HG02763 (cell line): ENCODE data around the gene KLK5.
"Not testable (repeated sequence)": the region's sequence is repeated elsewhere in the genome, so short reads cannot be mapped to it uniquely, and the experiment has no call there.

Experiments used
- ATAC-seq: cut with Tn5 transposase; IDR thresholded peaks from one replicate; pipeline ENCODE4 v1.9.1; 2021; ENCODE audit warnings: mild to moderate bottlenecking, moderate library complexity; ENCODE audit not compliant: unreplicated experiment

Gene KLK5

GRCh38 chr19:50952910-50953309 is at the start of gene KLK5:
Gene KLK5, minus strand, starts transcription at chr19:50953038. Its CDS starts 381 bp downstream, at chr19:50952657.
- no peak for ATAC-seq

DNA sequence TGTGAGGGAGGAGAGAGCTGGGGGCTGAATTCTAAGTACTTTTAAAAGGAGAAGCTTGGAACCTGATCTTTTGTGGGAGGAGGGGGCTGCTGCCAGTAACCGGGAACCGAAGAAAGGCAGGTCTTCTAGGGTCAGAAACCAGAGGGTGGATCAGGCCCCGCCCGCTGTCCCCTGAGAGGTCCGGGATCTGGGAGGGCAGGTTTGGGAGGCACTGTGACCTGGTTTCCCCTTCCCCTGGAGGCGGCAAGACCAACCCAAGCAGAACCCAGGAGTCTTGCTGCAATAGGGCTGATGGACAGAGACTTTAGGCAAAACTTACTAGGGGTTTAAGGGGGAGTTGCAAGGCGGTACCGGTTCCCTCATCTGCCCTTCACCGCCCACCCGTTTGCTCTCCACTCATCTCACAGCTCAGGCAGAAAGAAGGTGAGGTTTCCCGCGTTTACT is 49.3 kb upstream of the KLK5 start:
- ATAC-seq, result no peak

DNA sequence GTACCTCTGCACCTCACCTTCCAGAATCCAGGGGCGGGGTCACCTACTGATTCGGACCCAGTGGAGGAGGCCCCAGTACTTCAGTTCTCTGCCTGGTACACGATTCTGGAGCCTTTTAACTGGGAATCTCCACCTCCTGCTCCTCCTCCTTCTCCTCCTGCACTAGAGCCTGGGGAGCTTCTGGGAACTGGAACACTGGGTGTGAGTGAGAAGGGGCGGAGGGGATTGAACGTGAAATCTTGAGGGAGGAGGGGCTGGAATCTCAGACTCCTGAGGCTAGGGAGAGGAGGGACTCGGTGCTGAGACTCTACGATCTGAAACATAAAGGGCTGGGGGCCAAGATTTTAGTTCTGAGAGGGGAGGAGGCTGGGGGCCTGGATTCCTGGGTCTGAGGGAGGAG is 48.7 kb upstream of the KLK5 start, which contains the start of gene KLK8:
Gene KLK8 (minus strand): TSS at position 90 of the 400 bp plus-strand sequence. CDS start 437 bp downstream, outside the sequence.
- no peak for ATAC-seq

DNA sequence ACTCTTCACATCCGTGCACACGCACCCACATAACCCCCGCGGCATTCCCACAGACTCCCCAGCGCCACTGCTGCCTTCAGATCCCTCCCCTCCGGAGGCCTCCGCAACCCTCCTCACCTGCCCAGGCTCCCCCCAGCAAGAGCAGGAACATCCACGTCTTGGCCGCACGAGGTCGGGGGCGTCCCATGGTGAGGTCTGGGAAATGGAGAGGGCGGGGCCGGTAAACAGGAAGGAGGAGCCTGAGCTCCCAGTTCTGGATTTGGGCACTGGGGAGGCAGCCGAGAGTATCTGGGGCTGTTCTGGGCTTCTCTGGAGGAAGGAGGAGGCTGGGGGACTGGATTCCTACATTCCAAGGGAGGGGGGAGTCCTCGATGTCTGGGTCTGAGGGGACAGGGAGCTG is 48.1 kb upstream of the KLK5 start:
- no peak for ATAC-seq

DNA sequence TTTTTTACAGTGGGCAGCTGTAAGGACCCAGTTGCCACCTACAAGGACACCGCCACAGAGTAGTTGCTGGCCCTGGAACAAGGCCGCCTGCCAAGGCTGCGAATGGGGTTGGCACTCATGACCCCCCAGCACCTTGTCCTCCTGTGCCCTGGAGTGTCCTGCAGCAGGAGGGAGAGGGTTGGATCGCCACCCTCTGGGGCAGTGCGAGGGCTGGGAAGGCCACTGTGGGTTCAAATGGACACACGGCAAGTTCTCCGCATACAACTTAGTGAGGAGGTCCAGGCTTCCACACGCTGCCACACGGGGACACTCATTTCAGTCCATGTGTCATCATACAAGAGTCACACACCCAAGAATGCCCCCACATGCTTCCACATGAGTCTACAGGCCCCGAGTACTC is 47.6 kb upstream of the KLK5 start:
- no peak for ATAC-seq

GRCh38 chr19:50998686-50999085 is 45.8 kb upstream of the KLK5 start:
- ATAC-seq, result no peak

DNA sequence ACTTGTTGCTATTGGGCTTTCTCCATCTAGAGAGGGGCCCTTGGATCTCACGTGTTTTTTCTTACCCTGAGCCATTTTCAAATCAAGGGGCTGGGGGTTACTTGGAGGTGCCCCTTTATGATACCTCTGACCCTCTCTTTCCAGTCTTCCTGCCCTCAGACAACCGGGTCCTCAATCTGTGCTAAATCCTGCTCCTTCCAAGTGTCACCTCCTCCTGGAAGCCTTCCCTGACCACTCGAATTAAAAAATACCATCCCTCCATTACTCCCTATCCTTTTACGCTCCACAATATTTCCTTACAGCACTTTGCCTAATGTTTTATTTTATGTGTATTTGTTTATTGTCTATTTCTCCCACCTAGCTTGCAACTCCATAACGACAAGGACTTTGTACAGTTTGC is 45.2 kb upstream of the KLK5 start:
- no peak for ATAC-seq

DNA sequence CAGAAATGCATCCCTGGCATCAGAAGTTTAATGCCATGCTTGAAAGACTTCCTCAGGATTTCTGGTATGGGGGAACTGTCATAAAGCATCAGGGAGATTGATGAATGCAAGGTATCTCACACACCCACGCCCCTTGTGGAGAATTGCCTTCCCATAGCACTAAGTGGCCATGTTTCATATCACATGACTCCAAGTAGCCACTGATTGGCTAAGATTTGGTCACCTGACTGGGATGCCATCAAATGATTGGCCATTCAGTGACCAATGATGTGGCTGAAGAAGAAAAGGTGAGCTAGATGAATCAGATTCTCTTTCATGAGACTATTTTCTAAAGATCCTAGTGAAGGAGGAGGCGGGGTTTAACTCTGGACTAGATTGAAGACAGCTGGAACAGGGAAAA is 41.3 kb upstream of the KLK5 start:
- ATAC-seq, result no peak

DNA sequence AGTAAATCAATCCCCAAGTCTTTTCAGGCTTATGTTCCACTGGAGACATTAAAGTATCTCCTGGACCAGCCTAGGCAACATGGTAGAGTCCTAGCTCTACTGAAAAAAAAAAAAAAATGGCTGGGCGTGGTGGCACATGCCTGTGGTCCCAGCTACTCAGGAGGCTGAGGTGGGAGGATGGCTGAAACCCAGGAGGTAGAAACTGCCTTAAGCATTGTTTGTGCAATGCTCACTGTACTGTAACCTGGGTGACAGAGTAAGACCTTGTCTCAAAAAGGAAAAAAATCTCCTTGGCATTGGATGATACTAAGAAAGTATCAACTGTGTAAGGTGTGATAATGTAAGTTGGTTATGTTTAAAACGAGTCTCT is 39.8 kb upstream of the KLK5 start:
- no peak for ATAC-seq

GRCh38 chr19:50984416-50984815 is 31.6 kb upstream of the KLK5 start:
- not testable (repeated sequence) for ATAC-seq

GRCh38 chr19:50983625-50984292 is 30.9 kb upstream of the KLK5 start, which contains the start of gene KLK7:
Gene KLK7, minus strand, starts transcription at chr19:50983917. Its CDS starts 1,518 bp downstream, at chr19:50982399.
- no peak for ATAC-seq

DNA sequence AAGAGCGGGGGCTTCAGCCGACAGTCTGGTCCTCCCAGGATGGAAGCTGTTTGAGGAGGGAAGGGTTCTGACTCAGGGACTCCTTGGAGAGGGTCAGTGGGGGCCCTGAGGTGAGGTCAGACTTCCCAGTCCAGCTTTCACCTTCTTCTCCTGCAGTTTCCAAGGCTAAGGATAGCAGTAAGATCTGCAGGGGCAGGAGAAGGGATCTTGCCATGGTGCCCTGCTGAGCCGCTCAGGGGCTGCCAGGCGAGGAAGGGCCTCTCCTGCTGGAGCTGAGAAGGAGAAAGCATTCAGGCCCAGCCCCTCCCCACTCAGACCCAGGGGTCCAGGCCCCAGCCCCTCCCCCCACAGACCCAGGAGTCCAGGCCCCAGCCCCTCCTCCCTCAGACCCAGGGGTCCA is 29.3 kb upstream of the KLK5 start:
- ATAC-seq, result no peak

DNA sequence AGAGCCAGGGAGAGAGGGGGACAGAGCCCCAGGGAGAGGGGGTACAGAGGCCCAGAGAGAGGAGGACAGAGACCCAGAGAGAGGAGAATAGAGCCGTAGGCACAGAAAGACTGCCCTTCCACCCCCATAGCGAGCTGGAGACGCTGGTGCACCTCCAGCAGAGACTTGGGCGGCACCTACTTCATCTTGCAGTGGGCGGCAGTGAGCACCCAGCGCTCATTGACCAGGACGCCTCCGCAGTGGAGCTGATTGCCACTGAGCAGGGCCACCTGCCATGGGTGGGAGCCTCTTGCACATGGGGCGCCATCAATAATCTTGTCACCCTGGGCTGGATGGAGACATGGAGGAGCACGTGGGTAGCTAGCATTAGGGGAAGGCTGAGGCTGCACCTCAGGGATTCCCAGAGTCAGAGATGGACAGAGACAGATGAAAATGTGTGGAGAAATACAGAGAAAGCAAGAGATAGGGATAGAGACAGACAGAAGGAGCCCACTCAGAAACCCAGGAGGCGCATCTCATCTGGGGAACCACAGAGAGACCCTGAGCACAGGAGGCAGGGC is 28.8 kb upstream of the KLK5 start:
- no peak for ATAC-seq

DNA sequence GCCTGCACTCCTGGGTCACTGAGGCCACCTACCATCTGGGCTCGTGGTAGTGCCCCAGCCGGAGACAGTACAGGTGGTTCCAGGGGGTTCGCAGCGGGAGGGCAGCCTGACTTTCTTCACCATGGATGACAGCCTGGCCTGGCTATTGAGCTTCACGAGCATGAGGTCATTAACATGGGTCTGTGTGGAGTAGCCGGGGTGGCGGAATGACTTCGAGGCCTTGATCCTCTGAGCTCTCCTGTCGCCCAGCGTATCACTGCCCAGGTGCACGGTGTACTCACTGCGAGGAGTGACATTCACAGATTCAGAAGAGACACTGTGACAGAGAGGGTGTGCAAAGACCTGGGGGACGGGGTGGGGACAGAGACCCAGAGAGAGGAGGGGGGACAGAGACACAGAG is 27.4 kb upstream of the KLK5 start:
- no peak for ATAC-seq

- ATAC-seq, result no peak
Observed at GRCh38 chr19:50979758-50980157, 26.9 kb upstream of the KLK5 start.

DNA sequence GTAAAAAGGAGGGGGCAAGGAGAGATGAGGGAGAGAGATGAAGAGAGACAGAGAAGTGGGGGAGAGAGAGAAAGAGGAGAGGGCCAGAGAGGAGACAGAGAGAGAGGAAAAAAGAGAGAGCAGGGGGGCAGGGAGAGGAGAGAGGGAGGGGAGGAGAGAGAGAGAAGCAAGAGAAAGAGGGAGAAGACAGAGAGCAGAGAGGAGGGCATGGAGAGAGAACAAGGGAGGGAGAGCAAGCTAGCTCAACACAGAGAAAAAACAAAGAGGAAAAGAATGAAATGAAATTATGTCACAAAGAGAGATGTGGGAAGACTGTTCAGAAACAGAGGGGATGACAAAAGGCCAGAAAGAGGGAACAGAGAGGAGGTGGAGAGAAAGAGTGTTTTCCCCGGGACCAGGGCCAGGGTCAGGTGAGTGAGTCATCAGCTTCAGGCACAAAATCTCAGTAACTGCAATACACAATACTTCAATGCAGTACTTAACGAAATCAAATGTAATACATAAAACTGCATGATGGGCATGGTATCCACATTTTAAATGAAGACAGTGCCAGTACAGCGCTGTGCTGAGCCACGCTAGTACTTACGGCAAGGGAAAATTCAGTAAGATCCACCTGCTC is 26.0 kb upstream of the KLK5 start:
- no peak for ATAC-seq

- no peak for ATAC-seq
Observed at GRCh38 chr19:50977626-50978025, 24.8 kb upstream of the KLK5 start.

DNA sequence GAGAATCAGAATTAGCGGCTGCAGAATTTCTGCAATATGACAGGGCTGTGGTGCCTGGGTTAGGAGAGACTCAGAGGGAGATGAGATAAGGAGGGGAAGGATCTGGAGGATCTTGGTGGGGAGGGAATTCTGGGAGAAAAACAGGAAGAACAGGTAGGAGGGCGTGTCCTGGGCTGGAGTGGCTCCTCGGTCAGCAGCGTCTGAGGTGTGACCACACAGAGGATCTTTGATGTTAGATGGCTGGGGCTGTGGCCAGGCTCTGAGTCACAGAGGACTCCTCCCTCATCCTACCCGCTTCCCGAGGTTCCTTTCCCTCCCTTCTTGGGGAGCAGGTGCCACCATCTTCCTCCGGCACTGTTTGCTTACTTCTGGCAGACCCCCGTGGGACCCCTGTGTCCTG is 22.9 kb upstream of the KLK5 start:
- ATAC-seq, result no peak

DNA sequence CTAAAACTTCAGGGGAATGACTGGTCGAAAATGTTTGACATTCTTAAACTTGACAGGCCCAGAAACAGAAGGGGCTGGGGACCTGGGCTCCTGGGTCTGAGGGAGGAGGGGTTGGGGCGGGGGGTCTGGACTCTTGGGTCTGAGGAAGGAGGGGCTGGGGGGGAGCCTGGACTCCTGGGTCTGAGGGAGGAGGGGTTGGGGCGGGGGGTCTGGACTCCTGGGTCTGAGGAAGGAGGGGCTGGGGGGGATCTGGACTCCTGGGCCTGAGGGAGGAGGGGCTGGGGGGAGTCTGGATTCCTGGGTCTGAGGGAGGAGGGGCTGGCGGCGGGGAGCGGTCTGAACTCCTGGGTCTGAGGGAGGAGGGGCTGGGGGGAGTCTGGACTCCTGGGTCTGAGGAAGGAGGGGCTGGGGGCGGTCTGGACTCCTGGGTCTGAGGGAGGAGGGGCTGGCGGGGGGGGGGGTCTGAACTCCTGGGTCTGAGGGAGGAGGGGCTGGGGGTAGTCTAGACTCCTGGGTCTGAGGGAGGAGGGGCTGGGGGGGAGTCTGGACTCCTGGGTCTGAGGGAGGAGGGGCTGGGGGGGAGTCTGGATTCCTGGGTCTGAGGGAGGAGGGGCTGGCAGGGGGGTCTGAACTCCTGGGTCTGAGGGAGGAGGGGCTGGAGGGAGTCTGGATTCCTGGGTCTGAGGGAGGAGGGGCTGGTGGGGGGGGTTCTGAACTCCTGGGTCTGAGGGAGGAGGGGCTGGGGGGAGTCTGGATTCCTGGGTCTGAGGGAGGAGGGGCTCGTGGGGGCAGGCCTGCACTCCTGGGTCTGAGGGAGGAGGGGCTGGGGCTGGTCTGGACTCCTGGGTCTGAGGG is 22.1 kb upstream of the KLK5 start:
- ATAC-seq, result no peak

DNA sequence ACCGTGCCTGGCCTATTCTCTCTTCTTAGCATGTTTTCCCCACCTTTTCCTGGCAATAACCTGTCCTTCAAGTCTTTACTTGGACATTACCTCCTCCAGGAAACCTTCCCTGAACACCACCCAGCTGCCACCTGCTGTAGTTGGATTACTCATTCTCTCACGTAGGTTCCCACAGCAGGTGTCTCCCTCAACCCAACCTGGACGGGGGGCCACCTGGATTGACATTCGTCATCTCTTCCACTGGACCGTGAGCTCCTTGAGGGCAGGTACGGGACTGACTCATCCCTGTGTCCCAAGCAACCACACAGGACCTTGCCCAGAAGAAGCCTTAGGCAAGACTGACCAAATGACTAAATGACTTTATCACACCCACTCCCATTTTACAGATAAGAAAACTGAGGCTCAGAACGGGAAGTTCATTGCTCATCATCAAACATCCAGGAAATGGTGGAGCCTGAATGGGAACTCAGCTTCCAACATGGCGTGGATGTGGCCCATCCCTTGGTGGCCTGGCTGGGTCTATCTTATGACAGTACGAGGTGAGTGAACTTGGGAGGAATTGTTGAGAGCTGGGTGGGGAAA is 20.0 kb upstream of the KLK5 start:
- no peak for ATAC-seq

- not testable (repeated sequence) for ATAC-seq
Observed at GRCh38 chr19:50969810-50970209, 17.0 kb upstream of the KLK5 start.
